ENCODE results near the gene MOV10.

DNA sequence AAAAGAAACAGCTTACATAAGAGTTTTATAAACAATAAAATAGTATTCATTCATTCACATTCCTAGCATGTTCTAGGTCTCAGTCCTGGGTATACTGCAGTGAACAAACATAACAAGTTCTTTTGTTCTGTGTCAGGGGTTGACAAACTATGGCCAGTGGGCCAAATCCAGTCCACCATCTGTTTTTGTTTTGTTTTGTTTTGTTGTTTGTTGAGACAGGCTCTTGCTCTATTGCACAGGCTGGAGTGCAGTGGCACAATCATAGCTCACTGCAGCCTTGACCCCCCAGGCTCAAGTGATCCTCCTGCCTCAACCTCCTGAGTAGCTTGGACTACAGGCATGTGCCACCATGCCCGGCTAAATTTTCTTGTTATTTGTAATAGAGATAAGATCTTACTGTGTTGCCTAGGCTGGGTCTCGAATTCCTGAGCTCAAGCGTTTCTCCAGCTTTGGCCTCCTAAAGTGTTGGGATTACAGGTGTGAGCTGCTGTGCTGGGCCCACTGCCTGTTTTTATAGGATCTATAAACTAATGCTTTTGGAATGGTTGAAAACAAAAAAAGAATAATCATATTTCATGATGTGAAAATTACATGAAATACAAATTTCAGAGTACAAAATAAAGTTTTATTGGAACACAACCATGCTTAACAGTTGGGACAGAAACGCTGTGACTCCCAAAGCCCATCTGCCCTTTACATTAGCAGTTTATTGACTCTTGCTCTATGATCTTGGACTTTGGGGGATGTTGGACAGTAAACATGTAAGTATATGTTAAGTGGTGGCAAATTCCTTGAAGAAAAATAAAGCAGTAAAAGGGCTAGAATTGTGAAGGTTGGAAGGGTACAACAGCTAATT, 37.0 kb upstream of the MOV10 start:
- TF ChIP-seq, protein P1, sequence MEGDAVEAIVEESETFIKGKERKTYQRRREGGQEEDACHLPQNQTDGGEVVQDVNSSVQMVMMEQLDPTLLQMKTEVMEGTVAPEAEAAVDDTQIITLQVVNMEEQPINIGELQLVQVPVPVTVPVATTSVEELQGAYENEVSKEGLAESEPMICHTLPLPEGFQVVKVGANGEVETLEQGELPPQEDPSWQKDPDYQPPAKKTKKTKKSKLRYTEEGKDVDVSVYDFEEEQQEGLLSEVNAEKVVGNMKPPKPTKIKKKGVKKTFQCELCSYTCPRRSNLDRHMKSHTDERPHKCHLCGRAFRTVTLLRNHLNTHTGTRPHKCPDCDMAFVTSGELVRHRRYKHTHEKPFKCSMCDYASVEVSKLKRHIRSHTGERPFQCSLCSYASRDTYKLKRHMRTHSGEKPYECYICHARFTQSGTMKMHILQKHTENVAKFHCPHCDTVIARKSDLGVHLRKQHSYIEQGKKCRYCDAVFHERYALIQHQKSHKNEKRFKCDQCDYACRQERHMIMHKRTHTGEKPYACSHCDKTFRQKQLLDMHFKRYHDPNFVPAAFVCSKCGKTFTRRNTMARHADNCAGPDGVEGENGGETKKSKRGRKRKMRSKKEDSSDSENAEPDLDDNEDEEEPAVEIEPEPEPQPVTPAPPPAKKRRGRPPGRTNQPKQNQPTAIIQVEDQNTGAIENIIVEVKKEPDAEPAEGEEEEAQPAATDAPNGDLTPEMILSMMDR (IDR thresholded peaks at IDR 0.05) = no peak
- TF ChIP-seq POLR2A (IDR thresholded peaks at IDR 0.05) = no peak
- TF ChIP-seq EP300 (IDR thresholded peaks at IDR 0.05) = no peak
